Globus pallidus (tissue), 1 donor: Measurements from ENCODE around the gene PIM3.

Source experiments
- DNase-seq: peaks from one replicate; pipeline ENCODE4 v3.0.0-alpha.2; 2015; ENCODE audit warnings: low spot score

Gene PIM3

DNA sequence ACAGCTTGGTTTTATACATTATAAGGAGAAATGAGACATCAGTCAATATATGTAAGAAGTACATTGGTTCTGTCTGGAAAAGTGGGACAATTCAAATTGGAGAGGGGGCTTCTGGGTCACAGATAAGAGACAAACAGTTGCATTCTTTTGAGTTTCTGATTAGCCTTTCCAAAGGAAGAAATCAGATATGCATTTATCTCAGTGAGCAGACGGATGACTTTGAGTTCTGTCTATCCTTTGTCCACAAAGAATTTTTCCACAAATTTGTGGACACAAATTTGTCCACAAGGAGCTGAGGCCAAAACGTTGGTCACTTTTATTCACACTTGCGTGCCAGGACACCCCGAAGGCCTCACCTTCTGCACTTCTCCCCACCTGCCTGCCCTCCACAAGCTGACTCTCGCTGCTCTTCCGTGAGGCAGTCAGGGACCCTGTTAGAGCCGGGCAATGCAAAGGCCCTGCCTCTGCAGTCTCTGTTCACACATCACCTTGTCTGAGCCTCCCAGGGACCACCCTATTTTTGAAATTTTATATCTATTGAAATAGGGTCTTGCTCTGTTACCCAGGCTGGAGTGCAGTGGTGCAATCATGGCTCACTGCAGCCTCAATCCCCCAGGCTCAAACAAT, 31.4 kb downstream of the PIM3 start:
- DNase-seq = no peak

DNA sequence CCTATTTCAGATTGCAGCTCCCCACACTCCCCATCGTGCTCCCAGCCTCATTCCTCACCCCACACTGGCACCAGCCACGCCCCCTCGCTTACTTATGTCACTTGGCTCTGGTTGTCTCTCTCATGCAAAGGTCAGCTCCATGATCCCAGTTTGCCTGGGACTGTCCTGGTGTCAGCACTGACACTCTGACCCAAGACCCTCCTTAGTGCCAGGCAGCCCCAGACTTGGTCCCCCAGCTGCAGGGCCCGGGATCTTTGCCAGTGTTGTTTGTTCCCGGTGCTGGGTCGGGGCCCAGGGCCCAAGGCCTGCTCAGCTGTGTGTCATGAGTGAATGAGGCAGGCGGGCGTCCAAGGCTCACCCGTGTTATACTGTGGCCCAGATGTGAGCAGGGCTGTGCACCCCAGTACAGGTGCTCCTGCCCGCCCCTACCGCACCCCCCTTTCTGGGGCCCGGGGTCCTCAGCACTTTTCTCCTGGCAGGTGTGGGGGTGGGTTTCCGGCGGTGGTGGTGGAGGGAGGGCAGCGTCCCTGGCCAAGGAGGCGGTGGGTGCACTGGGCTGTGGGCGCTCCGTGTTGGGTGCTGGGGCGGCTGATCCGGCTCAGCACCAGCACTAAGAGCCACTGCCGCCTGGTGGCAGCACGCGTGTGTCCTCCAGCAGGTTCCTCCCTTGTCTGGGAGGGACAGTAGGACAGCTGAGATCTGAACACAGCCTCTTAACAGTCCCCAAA, 32.5 kb downstream of the PIM3 start:
- peak; percentile 93 for DNase-seq

- no peak for DNase-seq
Measured at GRCh38 chr22:49993649-49994360, 33.2 kb downstream of the PIM3 start.

GRCh38 chr22:49994361-49995040, 33.9 kb downstream of the PIM3 start:
- no peak for DNase-seq

GRCh38 chr22:49995041-49995360, 34.4 kb downstream of the PIM3 start:
- DNase-seq = no peak

DNA sequence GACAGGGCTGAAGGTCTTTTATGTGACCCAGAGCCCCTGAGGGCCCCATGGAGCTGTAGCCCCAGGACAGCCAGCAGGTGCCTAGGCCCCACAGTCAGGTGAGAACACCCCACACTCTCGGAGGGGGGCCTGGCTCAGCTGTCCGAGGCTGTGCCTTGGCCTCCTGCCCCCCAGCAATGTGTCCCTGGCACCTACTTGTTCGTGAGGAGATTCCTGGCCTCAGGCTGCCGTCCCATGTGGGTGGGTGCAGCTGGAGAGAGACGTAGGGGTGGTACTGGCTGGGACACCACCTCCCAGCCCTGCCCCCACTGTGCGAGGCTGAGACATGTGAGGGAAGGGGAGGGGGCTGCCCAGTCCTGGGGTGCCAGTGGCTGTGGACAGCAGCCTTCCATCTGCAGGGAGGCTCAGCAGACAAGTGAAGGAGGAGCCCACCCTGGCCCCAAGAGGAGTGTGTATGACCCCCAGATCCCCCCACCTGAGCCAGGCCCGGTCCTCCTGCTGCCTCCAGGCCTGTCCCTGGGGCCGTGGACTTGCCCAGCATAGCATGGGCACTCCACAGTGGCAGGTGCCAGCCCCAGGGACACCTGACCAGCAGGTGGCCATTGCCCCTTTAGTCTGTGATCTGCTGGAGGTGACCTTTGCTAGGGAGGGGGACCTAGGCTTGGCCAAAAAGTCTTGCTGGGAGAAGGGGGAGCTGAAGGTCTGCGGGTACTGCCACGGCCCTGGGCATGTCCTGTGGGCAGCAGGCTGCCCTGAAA, 35.0 kb downstream of the PIM3 start:
- no peak for DNase-seq

- no peak for DNase-seq
Measured at GRCh38 chr22:49996119-49996517, 35.5 kb downstream of the PIM3 start.

- no peak for DNase-seq
Measured at GRCh38 chr22:49996518-49997250, 36.1 kb downstream of the PIM3 start.

DNA sequence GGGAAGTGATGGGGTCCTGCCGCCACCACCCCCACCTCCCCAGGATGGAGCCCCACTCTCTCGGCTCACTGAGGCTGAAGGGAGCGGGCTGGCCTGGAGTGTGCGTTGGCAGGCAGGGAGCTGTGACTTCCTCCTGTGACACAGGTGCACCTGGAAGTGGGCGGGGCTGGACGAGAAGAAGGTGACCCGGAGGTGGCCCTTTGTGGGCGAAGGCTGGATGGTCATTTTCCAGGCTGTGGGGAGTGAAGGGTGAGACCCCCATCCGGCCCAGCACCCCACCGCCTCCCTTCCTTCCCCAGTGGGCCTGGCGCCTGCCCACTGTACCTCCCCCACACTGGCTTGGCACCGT, 36.7 kb downstream of the PIM3 start:
- no peak for DNase-seq

GRCh38 chr22:49997932-49998717, 37.6 kb downstream of the PIM3 start:
- DNase-seq = no peak

DNA sequence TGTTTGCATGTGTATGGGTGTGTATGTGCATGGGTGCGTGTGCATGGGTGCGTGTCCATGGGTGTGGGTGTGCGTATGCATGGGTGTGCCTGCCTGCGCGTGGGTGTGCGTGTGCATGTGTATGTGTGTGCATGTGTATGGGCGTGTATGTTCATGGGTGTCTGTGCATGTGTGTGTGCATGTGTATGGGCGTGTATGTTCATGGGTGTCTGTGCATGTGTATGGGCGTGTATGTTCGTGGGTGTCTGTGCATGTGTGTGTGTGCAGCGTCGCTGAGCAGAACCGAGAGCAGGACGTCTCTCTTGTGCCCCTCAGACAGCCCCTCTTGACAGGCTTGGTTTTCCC, 38.1 kb downstream of the PIM3 start:
- DNase-seq = no peak

DNA sequence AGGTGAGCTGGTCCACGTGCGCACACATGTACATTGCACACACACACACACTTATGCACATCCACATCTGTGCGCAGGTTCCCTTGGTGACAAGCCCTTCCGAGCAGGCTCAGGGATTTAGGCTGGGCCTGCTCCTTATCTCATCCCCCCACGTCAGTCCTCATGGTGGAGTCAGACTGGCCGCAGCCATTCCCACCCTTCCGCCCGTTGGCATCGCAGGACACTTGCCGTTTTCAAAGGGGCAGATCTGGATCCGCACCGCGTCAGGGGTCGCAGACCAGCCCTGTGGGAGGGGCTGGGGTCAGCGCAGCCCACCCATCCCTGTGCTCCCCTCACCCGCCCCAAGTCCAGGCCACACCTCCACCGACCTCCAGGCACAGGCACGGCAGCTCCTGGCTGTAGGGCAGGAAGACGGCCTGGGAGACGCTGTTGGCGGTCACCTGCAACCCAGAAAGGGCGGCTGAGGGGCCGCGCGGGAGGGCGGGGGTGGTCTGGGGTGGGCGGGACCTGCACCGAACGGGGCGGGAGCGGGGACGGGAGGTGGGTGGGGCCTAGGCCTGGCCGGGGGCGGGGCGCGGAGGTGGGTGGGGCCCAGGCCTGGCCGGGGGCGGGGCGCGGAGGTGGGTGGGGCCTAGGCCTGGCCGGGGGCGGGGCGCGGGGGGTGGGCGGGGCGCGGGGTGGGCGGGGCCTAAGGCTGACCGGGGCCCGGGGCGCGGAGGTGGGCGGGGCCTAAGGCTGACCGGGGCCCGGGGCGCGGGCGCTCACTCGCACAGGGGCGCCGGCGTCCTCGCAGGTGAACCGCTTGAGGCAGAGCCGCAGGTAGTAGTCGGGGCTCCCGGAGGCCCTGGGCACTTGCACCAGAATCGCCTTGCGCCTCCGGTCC, 38.7 kb downstream of the PIM3 start:
- DNase-seq = no peak

- DNase-seq = no peak
Measured at GRCh38 chr22:49999946-50000586, 39.5 kb downstream of the PIM3 start.

- DNase-seq = no peak
Measured at GRCh38 chr22:50000587-50001387, 40.2 kb downstream of the PIM3 start.

GRCh38 chr22:50001388-50002231, 41.0 kb downstream of the PIM3 start:
- no peak for DNase-seq

GRCh38 chr22:50002791-50003190, 42.2 kb downstream of the PIM3 start:
- DNase-seq = no peak

DNA sequence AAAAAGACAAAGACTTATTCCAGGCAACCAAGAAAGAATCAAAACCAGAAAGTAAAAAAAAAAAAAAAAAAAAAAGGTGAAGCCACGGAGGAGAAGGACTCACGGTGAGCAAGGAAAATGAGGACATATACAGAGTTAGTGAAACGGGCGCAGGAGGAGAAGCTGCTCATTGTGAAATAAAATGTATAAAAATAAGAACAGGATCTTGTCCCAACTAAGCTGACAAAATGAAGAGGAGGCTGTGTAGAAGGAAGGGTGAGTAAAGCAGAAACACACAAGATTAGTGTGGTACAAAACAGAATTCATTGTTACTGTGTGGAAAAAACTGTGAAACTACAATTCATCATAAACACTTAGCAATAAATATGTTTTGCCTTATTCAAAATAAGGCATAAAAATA, 44.3 kb downstream of the PIM3 start:
- no peak for DNase-seq
